ENCODE results near the gene LIPF. TPM values are rescaled to one million over a fixed set of nuclear protein-coding genes. Genes with fewer than 3 reads are reported as not detected.

The LIPF gene
- total RNA-seq, 1 donor from 2014 or later, result not detected

DNA sequence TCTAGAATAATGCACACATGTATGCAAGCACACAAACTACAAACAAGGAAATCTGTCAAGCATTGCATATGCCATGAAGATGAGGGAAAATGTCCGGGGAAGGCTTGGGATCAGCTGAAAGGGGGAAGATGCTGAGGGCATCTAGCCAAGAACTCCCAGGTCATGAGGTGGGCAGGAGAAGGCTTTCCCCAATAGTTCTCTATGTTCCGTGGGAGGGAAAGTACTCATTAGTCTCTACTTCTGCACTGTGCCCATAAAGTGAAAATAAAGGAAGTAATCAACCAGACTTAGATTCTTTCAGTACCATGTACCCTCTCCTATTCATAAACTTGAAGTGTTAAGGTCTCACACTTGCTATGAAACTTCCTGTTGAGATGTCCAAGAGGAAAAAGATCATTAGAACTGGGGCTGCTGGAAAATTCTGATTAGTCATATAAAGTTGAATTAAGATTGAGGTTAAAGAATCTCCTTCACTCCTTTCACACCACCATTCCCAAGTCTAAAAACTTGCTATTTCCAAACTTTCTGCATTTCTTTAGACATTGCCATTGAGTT lies 17.1 kb upstream of the LIPF start:
- Mint-ChIP-seq H3K4me3 (ENCODE audit: unreplicated experiment) (no peak overlapping the region), H3K27me3 (ENCODE audit: low read depth) (no peaks in the 10 kb centered on the region), H3K36me3 (ENCODE audit: low read depth) (no peaks in the 10 kb centered on the region), H3K9me3 (ENCODE audit: low read depth) (no peaks in the 10 kb centered on the region), H3K4me1 (ENCODE audit: low read depth) (peaks cover 21% of the 10 kb centered on the region), H3K27ac (ENCODE audit: unreplicated experiment) (no peak overlapping the region)
- no peak for TF ChIP-seq CTCF (IDR thresholded peaks at IDR 0.05)
- no peak for DNase-seq (ENCODE audit: low spot score)

GRCh38 chr10:88651101-88651551 lies 13.1 kb upstream of the LIPF start:
- Mint-ChIP-seq H3K27me3 (ENCODE audit: low read depth) (no peaks in the 10 kb centered on the region), H3K4me1 (ENCODE audit: low read depth) (peaks cover 30% of the 10 kb centered on the region), H3K4me3 (ENCODE audit: unreplicated experiment) (peak overlapping the region; percentile 18), H3K27ac (ENCODE audit: unreplicated experiment) (peak overlapping the region; percentile 75), H3K36me3 (ENCODE audit: low read depth) (no peaks in the 10 kb centered on the region), H3K9me3 (ENCODE audit: low read depth) (no peaks in the 10 kb centered on the region)
- no peak for TF ChIP-seq CTCF (IDR thresholded peaks at IDR 0.05)
- no peak for DNase-seq (ENCODE audit: low spot score)

DNA sequence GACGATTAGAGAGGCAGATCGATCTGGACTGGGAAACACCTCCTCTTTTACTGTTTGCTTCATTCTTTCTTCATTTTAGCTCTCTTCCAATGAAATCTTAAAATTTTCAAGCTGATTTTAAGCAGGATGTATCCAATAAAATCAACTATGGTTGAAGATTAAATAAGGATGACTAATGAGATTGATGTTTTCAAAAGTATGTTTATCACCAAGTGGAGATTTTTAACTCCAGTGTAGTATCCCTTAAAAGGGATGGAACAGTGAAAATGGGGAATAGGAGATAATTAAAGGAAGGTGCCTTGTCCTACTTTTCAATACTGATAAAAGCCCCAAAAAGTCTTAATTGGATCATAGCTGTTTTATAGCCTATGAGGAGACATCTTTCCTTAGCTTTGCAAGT lies 11.6 kb upstream of the LIPF start:
- Mint-ChIP-seq H3K36me3 (ENCODE audit: low read depth) (no peaks in the 10 kb centered on the region), H3K4me3 (ENCODE audit: unreplicated experiment) (no peak overlapping the region), H3K27ac (ENCODE audit: unreplicated experiment) (no peak overlapping the region), H3K27me3 (ENCODE audit: low read depth) (no peaks in the 10 kb centered on the region), H3K4me1 (ENCODE audit: low read depth) (peaks cover 24% of the 10 kb centered on the region), H3K9me3 (ENCODE audit: low read depth) (no peaks in the 10 kb centered on the region)
- no peak for TF ChIP-seq CTCF (IDR thresholded peaks at IDR 0.05)
- DNase-seq (ENCODE audit: low spot score), result no peak

- Mint-ChIP-seq H3K27ac (ENCODE audit: unreplicated experiment) (no peak overlapping the region), H3K4me3 (ENCODE audit: unreplicated experiment) (no peak overlapping the region), H3K36me3 (ENCODE audit: low read depth) (no peaks in the 10 kb centered on the region), H3K4me1 (ENCODE audit: low read depth) (peaks cover 4% of the 10 kb centered on the region), H3K9me3 (ENCODE audit: low read depth) (no peaks in the 10 kb centered on the region), H3K27me3 (ENCODE audit: low read depth) (no peaks in the 10 kb centered on the region)
- no peak for TF ChIP-seq CTCF (IDR thresholded peaks at IDR 0.05)
- no peak for DNase-seq (ENCODE audit: low spot score)
These were observed 6.3 kb upstream of the LIPF start for GRCh38 chr10:88657901-88658300.

GRCh38 chr10:88659725-88660597 lies 4.3 kb upstream of the LIPF start:
- TF ChIP-seq CTCF (IDR thresholded peaks at IDR 0.05), result no peak
- no peaks in the 10 kb centered on the region for H3K36me3 Mint-ChIP-seq (ENCODE audit: low read depth)
- DNase-seq (ENCODE audit: low spot score), result no peak

More at GRCh38 chr10:88659725-88660597, 4.3 kb upstream of the LIPF start:
- peaks cover 3% of the 10 kb centered on the region for H3K9me3 Mint-ChIP-seq (ENCODE audit: low read depth)
- H3K4me3 Mint-ChIP-seq (ENCODE audit: unreplicated experiment), result no peak overlapping the region
- H3K27me3 Mint-ChIP-seq (ENCODE audit: low read depth), result no peaks in the 10 kb centered on the region
- peaks cover 3% of the 10 kb centered on the region for H3K4me1 Mint-ChIP-seq (ENCODE audit: low read depth)
- no peak overlapping the region for H3K27ac Mint-ChIP-seq (ENCODE audit: unreplicated experiment)

Data from chondrocyte (in vitro differentiated cells).